Esophagus mucosa (tissue), 1 donor: ENCODE data around the gene USP15. TPM values are rescaled to one million over a fixed set of nuclear protein-coding genes. Genes with fewer than 3 reads are reported as not detected.

ENCODE experiments used
- ATAC-seq: fragments of 200-7000 bp; cut with Tn5 transposase; one replicate; pipeline ENCODE4 v1.9.1; 2020
- total RNA-seq: library from RNA; stranded (reverse); gene quantifications from one replicate; pipeline ENCODE4 v1.2.4, GENCODE V29; 2023
- donor health status: DM: yes; HTN: yes; CAD: no.

The USP15 gene
- total RNA-seq, 1 donor from 2014 or later, result 45.1 TPM

GRCh38 chr12:62258941-62259630 lies 1.1 kb upstream of the USP15 start:
- peak; percentile 33 for ATAC-seq

GRCh38 chr12:62259631-62259992 lies 592 bp upstream of the USP15 start:
- ATAC-seq, result peak; percentile 61

GRCh38 chr12:62260733-62261683 lies 804 bp downstream of the USP15 start:
- ATAC-seq, result peak; percentile 48

GRCh38 chr12:62261876-62262517 lies 1.8 kb downstream of the USP15 start:
- no peak for ATAC-seq

- ATAC-seq, result no peak
These were observed 3.0 kb downstream of the USP15 start for GRCh38 chr12:62263232-62263631.

GRCh38 chr12:62263966-62264365 lies 3.8 kb downstream of the USP15 start:
- no peak for ATAC-seq

GRCh38 chr12:62264706-62265105 lies 4.5 kb downstream of the USP15 start:
- no peak for ATAC-seq

GRCh38 chr12:62265511-62265910 lies 5.3 kb downstream of the USP15 start:
- no peak for ATAC-seq

GRCh38 chr12:62267026-62267425 lies 6.8 kb downstream of the USP15 start:
- ATAC-seq, result no peak

GRCh38 chr12:62267480-62267879 lies 7.3 kb downstream of the USP15 start:
- no peak for ATAC-seq

- ATAC-seq, result peak; percentile 78
These were observed 8.8 kb downstream of the USP15 start for GRCh38 chr12:62268956-62269355.

- no peak for ATAC-seq
These were observed 9.4 kb downstream of the USP15 start for GRCh38 chr12:62269464-62270228.

GRCh38 chr12:62270384-62270783 lies 10.2 kb downstream of the USP15 start:
- no peak for ATAC-seq

- no peak for ATAC-seq
These were observed 10.7 kb downstream of the USP15 start for GRCh38 chr12:62270872-62271271.

GRCh38 chr12:62272936-62273552 lies 12.8 kb downstream of the USP15 start:
- no peak for ATAC-seq

GRCh38 chr12:62273724-62274380 lies 13.6 kb downstream of the USP15 start:
- no peak for ATAC-seq

GRCh38 chr12:62278022-62278421 lies 17.8 kb downstream of the USP15 start:
- no peak for ATAC-seq

- ATAC-seq, result no peak
These were observed 18.9 kb downstream of the USP15 start for GRCh38 chr12:62279058-62279457.

- ATAC-seq, result no peak
These were observed 19.8 kb downstream of the USP15 start for GRCh38 chr12:62279961-62280360.

- no peak for ATAC-seq
These were observed 22.0 kb downstream of the USP15 start for GRCh38 chr12:62282057-62282774.

GRCh38 chr12:62284749-62285148 lies 24.5 kb downstream of the USP15 start:
- ATAC-seq, result no peak
